ENCODE measurements around the gene DHX35. TPM values are rescaled to one million over a fixed set of nuclear protein-coding genes. Genes with fewer than 3 reads are reported as not detected.
A peak's percentile ranks its signal among the peaks of the same experiment; 100 is the strongest.

The DHX35 gene
- total and polyA plus RNA-seq, 9 donors, result 11.2 to 14.5 (median 12.0) TPM

DNA sequence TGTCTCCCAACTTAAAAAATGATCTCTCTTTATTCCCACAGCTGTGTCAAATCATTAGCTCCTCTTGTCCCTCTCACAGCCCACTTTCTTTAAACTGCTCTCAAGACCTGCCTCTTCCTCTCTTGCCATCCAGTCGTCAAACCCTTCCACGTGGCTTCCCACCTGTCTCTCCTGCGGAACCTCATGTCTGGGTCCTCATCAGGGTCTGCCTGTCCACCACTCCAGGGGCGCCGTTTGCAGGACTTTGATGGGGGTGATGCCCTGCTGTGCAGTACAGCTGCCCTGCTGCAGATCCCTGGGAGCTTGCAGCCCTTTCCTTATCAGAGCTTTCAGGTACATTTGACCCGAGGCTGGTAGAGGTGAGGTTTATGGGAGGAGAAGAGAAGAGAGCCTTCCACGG lies 114.8 kb downstream of the DHX35 start:
- Histone ChIP-seq H3K4me3 (no peak overlapping the region), H3K27me3 (no peaks in the 10 kb centered on the region), H3K9me3 (no peaks in the 10 kb centered on the region), H3K36me3 (no peaks in the 10 kb centered on the region), H3K27ac (no peak overlapping the region), H3K4me1 (ENCODE audit: insufficient read depth) (no peaks in the 10 kb centered on the region)
- TF ChIP-seq POLR2A (IDR thresholded peaks at IDR 0.05), result no peak
- TF ChIP-seq EP300 (IDR thresholded peaks at IDR 0.05), result no peak
- TF ChIP-seq, protein P1, sequence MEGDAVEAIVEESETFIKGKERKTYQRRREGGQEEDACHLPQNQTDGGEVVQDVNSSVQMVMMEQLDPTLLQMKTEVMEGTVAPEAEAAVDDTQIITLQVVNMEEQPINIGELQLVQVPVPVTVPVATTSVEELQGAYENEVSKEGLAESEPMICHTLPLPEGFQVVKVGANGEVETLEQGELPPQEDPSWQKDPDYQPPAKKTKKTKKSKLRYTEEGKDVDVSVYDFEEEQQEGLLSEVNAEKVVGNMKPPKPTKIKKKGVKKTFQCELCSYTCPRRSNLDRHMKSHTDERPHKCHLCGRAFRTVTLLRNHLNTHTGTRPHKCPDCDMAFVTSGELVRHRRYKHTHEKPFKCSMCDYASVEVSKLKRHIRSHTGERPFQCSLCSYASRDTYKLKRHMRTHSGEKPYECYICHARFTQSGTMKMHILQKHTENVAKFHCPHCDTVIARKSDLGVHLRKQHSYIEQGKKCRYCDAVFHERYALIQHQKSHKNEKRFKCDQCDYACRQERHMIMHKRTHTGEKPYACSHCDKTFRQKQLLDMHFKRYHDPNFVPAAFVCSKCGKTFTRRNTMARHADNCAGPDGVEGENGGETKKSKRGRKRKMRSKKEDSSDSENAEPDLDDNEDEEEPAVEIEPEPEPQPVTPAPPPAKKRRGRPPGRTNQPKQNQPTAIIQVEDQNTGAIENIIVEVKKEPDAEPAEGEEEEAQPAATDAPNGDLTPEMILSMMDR (IDR thresholded peaks at IDR 0.05), result no peak
- intact Hi-C loops (cut with DNase I), result no loop called here
- 37 to 49% (median 38%) methylated on average over 7 of the region's 7 CpGs for WGBS, 3 donors
- no peak for DNase-seq

DNA sequence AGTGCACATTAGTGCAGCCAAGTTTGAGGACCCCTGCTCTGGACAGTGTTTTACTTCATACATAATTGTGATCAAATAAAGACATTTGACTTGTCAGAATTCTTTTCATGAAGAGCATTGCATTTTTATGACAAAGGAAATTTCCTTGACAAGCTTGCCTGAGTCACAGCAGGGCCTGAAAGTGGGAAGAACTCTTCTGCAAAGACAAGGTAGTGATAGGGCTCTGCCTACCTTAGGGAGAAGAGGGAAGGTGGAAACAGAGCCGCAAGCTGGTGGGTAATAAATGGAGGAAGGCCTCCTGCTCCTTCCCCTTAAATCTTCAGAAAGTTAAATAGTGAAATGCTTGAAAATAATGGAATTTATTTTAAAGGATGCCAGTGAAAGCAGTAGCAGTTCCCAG lies 118.2 kb downstream of the DHX35 start:
- H3K9me3 ChIP-seq, result no peaks in the 10 kb centered on the region
- TF ChIP-seq, protein P1 (IDR thresholded peaks at IDR 0.05), result no peak
- TF ChIP-seq EP300 (IDR thresholded peaks at IDR 0.05) (no peak), POLR2A (IDR thresholded peaks at IDR 0.05) (no peak)
- no peak overlapping the region for H3K4me3 ChIP-seq
- intact Hi-C loops (cut with DNase I), result no loop called here
- H3K27me3 ChIP-seq, result no peaks in the 10 kb centered on the region
- 78 to 93% (median 85%) methylated on average over 1 of the region's 1 CpG for WGBS, 3 donors
- DNase-seq, result no peak
- no peak overlapping the region for H3K27ac ChIP-seq
- no peaks in the 10 kb centered on the region for H3K4me1 ChIP-seq (ENCODE audit: insufficient read depth)
- H3K36me3 ChIP-seq, result no peaks in the 10 kb centered on the region

DNA sequence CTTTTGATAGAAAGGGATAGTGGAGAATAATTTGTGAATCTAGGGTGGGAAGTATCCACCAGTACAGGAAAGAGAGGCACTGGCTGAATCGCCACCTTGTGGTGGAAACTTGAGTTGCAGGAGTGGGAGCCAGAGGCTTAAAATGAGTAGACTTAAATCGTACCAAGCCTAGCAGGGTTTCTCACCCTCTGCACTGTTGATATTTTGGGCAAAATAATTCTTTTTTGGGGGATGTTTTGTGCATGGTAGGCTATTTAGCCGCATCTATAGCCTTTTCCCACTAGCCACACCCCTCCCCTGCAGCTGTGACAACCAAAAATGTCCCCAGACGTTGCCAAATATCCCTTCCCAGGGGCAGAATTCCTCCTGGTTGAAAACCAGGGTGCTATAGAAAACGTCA lies 119.1 kb downstream of the DHX35 start:
- 11 to 17% (median 14%) methylated on average over 5 of the region's 5 CpGs for WGBS, 3 donors
- Histone ChIP-seq H3K4me1 (ENCODE audit: insufficient read depth) (no peaks in the 10 kb centered on the region), H3K4me3 (no peak overlapping the region), H3K27ac (no peak overlapping the region), H3K36me3 (no peaks in the 10 kb centered on the region), H3K9me3 (no peaks in the 10 kb centered on the region), H3K27me3 (no peaks in the 10 kb centered on the region)
- peak; percentile 42 to 73 (median 69) for DNase-seq
- intact Hi-C loops (cut with DNase I), result no loop called here
- TF ChIP-seq, protein P1 (IDR thresholded peaks at IDR 0.05), result peak; percentile 28 to 55 (median 49)
- no peak for TF ChIP-seq POLR2A (IDR thresholded peaks at IDR 0.05)
- no peak for TF ChIP-seq EP300 (IDR thresholded peaks at IDR 0.05)

DNA sequence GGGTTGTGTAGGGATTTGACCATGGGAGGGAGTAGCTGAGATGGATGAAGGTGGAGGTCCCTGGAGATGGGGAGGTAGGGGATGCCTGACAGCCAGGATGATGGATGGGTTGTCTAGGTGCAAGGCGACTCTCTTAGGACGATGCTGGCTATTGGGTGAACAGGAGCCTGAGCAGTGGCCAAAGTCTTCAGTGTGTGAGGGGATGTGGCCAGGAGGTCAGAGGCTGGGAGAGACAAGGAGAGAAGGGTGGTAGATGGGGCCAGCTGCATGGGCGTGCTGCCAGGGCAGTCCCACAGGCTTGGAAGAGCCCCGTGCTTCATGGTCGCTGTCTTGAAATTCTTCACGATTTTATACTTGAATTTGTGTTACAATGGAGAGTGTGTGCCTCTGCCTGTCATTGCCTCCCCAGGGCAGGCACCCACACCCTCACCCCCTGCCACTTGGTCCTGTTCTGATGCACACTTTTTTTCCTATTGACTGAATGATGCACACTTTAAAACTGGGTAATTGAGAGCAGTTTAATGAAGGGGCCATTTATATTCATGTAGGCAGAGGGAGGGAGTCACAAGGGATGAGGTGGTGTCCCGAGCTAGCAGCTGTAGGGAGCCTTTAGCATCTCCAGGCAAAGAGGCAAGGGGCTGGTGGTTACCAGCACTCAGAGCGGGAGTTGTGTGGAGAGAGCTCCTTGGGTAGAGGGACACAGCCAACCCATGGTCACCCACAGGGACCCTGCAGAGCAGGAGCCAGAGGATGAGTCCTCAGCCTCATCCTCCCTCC lies 120.7 kb downstream of the DHX35 start:
- no peak for TF ChIP-seq POLR2A (IDR thresholded peaks at IDR 0.05)
- TF ChIP-seq, protein P1 (IDR thresholded peaks at IDR 0.05), result no peak
- no peak for TF ChIP-seq EP300 (IDR thresholded peaks at IDR 0.05)
- Histone ChIP-seq H3K27ac (no peak overlapping the region), H3K27me3 (no peaks in the 10 kb centered on the region), H3K4me3 (no peak overlapping the region), H3K36me3 (no peaks in the 10 kb centered on the region), H3K9me3 (no peaks in the 10 kb centered on the region), H3K4me1 (ENCODE audit: insufficient read depth) (no peaks in the 10 kb centered on the region)
- intact Hi-C loops (cut with DNase I), result no loop called here
- 25 to 35% (median 28%) methylated on average over 8 of the region's 8 CpGs for WGBS, 3 donors
- DNase-seq, result no peak

Measured in ovary (tissue), 9 donors.